Measurements from ENCODE around the gene FAM72D. TPM values are rescaled to one million over a fixed set of nuclear protein-coding genes. Genes with fewer than 3 reads are reported as not detected.
A peak's percentile ranks its signal among the peaks of the same experiment; 100 is the strongest.
"Not testable (repeated sequence)": the region's sequence is repeated elsewhere in the genome, so short reads cannot be mapped to it uniquely, and the experiment has no call there.

FAM72D gene
- total RNA-seq, 1 donor from 2014 or later = 0.40 TPM

GRCh38 chr1:145079737-145080136 is 16.0 kb upstream of the FAM72D start:
- intact Hi-C loops (cut with DNase I); DNase-seq (ENCODE audit: low spot score): not testable (repeated sequence)
- ATAC-seq = peak; percentile 54

- ATAC-seq; DNase-seq (ENCODE audit: low spot score); intact Hi-C loops (cut with DNase I): not testable (repeated sequence)
Observed at GRCh38 chr1:145080193-145080592, 15.6 kb upstream of the FAM72D start.

- intact Hi-C loops (cut with DNase I); ATAC-seq; DNase-seq (ENCODE audit: low spot score): not testable (repeated sequence)
Observed at GRCh38 chr1:145082483-145083255, 13.1 kb upstream of the FAM72D start.

DNA sequence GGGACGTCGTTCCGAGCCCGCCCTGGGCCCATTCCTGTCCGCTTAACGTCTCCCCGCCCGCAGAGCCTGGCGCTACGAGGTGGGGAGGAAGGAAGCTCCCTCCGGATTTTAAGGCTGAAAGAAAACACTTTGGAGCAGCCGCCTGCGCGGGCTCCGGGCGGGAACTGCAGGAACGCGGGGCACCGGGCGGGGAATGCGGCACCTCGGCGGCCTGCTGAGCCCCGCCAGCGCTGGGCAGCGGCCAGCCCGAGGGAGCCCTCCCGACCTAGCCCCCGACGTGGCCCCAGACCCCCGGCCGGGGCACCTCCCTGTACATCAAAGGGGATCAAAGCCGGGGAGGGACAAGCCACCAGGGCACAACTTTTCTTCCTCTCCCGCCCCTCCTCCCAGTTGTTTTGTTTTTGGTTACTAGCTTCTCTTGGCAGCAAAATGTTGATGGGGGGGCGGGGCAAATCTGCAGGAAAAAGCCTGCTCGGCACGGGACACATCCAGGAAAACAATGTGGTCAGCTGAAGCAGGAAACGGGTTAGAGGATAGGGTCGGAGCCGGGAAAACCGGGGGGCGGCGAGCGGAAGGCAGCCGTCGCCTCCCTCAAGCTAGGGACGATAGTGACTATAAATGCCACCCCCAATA is 2.1 kb upstream of the FAM72D start:
- intact Hi-C loops (cut with DNase I); ATAC-seq: not testable (repeated sequence)
- DNase-seq (ENCODE audit: low spot score) = peak; percentile 80

- ATAC-seq (peak; percentile 67), DNase-seq (ENCODE audit: low spot score) (peak; percentile 51)
Observed at GRCh38 chr1:145094655-145095211, 1.0 kb upstream of the FAM72D start.

DNA sequence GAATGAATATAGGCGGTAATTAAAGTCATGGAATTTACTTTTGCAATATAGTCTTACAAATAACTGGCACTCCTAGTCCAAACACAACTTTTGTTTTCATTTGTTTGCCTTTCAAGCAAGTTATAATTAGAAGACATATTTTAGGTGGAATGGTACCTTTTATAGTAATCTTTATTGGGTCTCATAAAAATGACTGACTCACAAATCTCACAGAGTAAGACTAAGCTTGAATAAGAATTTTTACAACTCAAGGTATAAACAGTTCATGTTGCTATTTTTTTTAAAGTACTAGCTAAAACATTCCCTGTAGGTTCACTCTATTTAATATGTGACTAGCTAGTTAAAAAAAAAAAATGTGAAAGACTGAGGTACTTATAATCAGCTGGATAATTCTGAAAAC is 6.0 kb downstream of the FAM72D start:
- DNase-seq (ENCODE audit: low spot score); ATAC-seq; intact Hi-C loops (cut with DNase I): not testable (repeated sequence)

More at GRCh38 chr1:145094655-145095211, 1.0 kb upstream of the FAM72D start:
- intact Hi-C loops (cut with DNase I) = not testable (repeated sequence)

DNA sequence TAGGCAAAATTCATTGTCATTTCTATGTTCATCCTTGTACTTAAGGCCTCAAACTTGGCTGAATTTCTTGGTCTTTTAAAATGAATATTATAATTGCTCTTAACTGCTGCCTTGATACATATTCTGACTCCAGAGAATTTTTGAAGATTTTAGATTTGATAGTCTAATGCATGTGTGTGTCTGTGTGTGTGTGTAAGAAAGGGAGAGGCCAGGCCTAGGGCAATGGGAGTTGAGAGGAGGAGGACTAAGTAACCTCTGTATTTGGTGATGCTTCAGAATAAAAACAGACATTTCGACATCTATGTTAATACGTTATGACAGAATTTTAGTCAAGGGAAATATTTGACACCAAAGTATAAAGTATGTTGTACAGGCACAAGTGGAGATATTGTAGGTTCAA is 7.5 kb downstream of the FAM72D start:
- intact Hi-C loops (cut with DNase I); DNase-seq (ENCODE audit: low spot score); ATAC-seq: not testable (repeated sequence)

- DNase-seq (ENCODE audit: low spot score); intact Hi-C loops (cut with DNase I); ATAC-seq: not testable (repeated sequence)
Observed at GRCh38 chr1:145111674-145112073, 15.9 kb downstream of the FAM72D start.

DNA sequence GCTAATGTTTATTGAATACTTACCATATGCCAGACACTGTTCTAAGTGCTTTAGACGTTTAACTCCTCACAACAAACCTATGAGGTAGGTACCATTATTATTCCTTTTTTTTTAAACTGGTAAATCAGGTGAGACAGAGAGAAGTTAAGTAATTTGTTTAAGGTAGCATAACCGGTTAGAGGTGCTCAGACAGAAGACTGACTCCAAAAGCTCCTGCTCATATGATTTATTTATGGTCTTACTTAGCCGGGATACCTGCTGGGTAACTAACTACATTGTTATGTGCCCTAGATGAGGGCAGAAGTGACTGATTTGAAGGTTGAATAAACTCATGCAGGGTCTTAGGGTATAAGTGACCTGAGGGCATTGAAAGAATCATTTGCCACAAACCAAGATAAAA is 16.9 kb downstream of the FAM72D start:
- intact Hi-C loops (cut with DNase I); ATAC-seq: not testable (repeated sequence)

DNA sequence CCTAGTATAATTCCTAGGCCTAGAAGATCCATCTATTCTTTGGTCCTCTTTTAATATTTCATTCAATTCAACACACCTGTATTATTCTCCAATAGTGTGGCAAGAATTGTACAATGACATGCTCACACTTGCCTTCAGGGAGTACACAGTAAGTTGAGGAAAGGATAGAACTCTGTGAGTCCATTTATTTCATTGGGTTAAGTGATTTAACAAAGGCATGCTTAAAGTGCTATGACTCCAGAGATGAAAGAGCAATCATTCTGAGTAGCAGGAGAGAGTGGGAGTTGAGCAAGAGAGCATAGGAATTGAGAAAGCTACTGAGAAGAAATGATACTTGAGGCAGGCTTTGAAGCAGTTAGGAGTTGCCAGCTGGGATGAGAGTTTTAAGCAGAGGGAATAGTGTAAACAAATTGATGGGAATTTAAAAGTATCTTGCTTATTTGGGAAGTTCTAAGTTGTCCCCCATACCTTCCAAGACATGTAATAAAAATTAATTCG is 18.8 kb downstream of the FAM72D start:
- intact Hi-C loops (cut with DNase I) = not testable (repeated sequence)
- ATAC-seq = peak; percentile 26

More for the DNA sequence above, 16.9 kb downstream of the FAM72D start:
- not testable (repeated sequence) for DNase-seq (ENCODE audit: low spot score)

DNA sequence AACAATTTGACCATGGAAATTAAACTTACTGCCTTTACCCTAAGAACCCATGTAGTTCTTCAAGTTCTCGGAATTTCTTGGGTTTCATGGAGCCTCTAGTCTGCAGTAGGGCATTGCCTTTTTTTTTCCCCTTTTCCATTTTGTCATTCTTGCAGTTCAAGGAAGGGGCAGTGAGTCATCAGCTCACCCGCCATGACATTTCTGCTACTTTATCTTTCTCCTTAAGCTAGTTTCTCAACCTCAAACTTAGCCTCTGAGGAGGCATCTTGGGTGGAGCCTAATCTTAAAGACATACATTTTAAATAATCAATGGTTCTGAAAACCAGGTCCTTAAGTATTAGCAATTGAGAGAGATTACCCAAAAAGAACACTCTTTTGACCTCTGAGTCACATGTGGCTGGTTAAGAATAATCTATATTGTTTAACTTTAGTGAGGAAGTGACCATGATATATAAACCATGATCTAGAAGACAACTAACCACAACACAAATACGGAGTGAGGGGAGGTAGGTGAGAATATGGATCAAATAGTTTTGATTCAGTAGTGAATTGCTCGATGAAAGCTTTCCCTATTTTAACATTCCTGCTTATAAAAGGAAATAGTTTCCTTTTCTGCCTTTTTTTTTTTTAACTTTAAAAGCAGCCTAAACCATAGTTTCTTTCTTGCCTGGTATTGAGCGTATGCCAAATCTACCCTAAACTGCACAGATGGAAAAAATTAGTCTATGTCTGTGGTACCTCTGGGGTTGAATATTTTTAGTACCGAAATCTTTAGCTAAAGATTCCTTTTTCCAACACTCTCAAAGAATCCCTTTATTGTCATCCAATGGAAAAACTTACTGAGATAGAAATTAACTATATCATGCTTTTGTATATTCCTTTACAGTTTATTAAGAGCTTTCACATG is 20.1 kb downstream of the FAM72D start:
- DNase-seq (ENCODE audit: low spot score); intact Hi-C loops (cut with DNase I): not testable (repeated sequence)
- peak; percentile 55 for ATAC-seq

More for the DNA sequence above, 18.8 kb downstream of the FAM72D start:
- DNase-seq (ENCODE audit: low spot score) = not testable (repeated sequence)

DNA sequence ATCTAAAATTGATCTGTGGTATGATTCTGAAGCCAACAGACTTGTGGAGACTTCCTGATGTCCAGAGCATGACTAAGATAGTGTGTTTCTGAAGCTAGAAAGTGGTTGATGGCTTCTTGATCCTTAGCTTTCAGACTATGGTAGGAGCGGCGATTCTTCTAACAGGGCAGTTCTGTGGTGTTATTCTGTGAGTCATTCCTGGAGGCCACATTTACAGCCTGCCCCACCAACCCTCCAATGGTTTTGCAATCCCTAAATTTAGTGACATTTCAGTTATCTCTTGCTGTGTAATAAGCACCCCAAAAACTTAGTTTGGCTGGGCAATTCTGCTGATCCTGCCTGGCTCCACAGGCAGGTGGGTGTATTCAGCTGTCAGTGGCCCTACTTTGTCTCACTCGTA is 24.1 kb downstream of the FAM72D start:
- ATAC-seq; intact Hi-C loops (cut with DNase I); DNase-seq (ENCODE audit: low spot score): not testable (repeated sequence)

- intact Hi-C loops (cut with DNase I); DNase-seq (ENCODE audit: low spot score): not testable (repeated sequence)
- ATAC-seq = peak; percentile 84
Observed at GRCh38 chr1:145122344-145123061, 26.7 kb downstream of the FAM72D start.

- intact Hi-C loops (cut with DNase I); DNase-seq (ENCODE audit: low spot score): not testable (repeated sequence)
- ATAC-seq = peak; percentile 66
Observed at GRCh38 chr1:145123062-145123395, 27.3 kb downstream of the FAM72D start.

DNA sequence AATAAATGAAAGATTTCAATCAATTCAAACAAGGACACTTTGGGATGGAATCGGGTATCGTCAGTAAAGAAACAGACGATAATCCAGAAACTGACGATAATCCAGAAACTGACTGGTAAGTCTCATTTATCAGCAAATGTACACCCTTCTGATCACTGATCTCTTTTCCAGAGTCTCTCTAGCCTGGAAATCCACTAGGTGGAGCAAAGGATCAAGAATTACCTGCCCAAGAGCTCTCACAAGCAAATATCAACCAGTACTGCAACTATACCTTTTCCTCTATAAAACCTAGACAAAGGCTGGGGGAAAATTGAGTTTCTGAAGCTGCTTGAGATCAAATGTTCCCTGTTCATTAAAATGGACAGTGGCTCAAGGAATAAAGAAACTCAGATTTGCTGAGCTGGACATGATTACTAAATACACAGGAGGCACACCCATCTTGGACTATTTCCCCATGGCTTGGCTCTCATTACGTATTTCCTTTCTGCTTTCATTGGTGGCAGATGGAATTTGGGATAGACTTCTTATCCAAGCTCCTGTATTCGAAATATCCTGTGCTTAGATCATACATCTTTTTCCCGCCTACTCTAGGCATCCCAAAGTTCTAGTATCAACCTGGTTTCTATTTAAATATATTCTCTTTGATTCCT is 28.3 kb downstream of the FAM72D start:
- intact Hi-C loops (cut with DNase I); DNase-seq (ENCODE audit: low spot score): not testable (repeated sequence)
- ATAC-seq = peak; percentile 69

DNA sequence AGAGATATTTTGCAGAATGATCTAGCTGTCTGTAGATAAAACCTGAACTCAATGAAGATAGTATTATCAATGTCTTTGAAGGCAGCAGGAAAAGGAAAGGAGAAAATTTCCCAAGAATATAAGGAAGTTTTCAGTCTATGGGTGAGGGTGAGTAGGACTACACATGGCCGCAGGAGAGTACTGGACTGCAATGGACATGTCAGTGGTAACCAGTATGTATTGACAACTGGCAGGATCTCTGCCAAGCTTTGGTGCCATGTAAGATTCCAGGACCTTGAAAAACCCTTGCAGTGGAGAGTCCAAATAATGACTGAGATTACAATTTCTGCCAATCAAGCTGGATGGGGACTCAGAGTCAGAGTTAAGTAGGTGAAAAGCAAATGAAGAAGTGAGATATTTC is 29.3 kb downstream of the FAM72D start:
- ATAC-seq; intact Hi-C loops (cut with DNase I); DNase-seq (ENCODE audit: low spot score): not testable (repeated sequence)

DNA sequence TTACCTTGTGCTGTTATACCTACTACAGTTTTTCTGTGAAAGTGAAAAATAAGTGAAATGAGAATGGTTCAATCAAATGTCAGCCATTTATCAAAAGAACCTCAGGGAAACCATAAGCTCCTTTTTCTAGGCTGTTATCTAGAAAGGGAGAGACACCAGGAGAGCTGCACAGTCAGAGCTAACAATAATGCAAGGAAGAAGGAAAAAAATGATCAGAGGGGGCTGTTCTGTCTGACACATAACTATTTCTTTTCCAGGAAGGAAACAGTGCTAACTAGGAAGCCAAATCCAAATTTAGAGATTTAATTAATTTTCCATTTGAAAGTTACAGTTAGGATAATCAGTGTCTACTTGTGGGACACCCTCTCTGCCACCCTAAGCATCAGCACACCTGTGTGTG is 31.4 kb downstream of the FAM72D start:
- ATAC-seq; intact Hi-C loops (cut with DNase I); DNase-seq (ENCODE audit: low spot score): not testable (repeated sequence)

Measured in sciatic nerve (tissue), 2 donors.